HPDE6-E6E7 (cell line): Measurements from ENCODE around the gene EPN2.
"Not testable (repeated sequence)": the region's sequence is repeated elsewhere in the genome, so short reads cannot be mapped to it uniquely, and the experiment has no call there.

ENCODE experiments used
- DNase-seq: peaks from one replicate; pipeline ENCODE4 v3.0.0; 2011; ENCODE audit warnings: missing footprints; ENCODE audit errors: extremely low spot score

EPN2 gene

DNA sequence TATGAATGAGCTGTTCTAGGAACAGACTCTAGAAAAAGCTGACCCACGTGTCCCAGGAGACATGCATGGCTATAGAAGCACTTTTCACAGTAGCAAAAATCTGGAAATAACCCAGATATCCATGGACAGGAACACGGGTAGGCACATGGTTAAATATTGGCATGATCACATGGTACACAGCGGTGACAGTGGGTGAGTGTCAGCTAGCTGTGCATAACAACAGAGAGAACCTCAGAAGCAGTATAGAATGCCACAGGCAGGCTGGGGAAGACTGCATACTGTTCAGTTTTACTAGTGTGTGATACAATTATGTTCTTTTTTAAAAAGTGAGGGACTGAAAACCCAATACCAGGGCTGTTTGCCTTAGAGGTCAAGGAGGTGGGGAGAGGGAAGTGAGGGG, 31.4 kb downstream of the EPN2 start:
- no peak for DNase-seq

DNA sequence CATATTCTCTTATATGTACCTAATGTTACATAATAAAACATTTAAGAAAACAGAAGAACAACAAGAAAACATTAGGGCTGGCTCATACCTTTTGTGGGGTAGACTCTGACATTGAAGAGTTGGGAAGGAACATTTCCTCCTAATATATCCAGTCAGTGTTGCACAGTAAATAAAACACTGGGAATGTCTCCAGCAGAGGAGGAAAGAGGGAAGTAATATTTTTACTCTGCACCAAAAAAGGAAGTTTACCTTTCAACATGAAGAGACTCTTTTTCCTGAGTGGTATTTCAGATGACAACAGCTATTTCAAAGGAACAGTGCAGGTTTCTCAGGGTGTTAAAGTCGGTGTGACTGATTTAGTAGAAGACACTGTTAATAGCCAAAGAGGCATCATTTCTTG, 31.9 kb downstream of the EPN2 start:
- no peak for DNase-seq

DNA sequence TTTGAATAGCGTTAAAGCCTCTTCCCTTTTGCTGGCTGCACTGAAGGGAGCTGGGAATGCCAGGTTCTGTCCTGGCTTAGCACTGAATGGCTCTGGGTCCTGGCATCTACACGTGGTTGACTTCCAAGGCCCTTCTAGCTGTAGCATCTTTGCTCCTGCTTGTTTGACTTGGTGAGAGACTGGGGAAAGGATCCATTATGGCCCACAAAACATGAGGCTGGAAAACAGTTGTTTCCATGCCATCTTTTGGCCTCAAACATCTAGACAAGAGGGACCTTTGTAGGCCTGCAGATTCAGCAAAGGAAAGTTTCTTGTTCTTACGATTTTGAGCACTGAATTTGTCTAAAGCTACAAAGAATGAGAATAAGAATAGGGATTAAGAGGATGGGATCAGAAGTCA, 32.5 kb downstream of the EPN2 start:
- no peak for DNase-seq

DNA sequence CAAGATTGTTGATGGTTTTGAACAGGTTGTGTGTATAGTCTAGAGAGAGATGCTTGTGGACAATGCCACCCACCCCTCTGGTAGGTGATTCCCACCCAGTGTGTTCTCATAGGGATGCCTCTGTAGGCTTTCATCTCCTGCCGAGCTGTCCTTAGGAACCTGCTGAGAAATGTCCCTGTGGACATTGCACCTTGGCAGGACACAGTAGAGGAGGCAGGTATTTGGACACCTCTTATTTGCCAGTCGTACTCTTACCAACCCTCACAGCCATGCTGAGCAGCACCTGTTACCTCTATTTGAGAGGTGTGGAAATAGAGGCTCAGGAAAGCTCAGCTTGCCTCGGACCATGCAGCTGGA, 33.2 kb downstream of the EPN2 start:
- no peak for DNase-seq

DNA sequence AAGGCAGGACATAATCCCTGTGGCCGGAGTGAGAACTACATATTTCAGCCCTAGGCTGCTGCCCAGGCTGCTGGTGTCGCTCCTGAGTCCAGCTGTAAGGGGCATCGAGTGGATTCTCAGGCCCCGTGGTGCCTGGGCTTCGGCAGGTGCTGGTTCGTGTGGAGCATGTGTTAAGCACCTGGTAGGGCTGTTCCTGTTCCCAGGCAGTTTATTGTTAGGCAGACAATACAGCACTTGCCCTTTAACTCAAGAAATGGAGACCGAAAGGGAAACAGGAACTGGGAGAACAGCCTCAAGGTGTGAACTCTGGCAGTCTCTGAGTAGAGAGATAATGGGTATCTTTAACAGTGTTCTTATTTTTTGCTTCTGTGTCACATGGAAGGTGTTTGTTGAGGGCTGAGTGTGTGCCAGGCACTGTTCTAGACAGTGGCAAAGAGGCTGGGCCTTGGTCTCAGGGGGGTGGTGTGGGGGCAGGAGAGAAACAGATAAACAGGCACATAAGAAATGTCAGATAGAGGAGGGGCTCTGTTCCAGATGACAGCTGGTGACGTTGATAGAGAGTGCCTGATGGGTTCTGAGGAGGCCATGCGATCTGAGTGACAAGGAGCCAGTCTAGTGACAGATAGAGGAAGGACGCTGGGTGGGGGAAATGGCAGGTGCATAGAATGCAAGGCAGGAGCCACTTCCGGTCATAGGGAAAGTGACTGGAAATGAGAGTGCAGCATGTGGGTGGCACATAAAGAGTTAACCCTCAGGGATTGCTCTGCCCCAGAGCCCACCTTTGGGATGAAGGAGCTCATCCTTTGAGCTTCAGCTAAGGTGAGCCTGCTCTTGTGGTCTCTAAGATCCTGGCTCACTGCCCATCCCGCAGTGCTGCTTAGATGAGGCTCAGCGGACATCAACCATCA, 33.8 kb downstream of the EPN2 start:
- DNase-seq = no peak

DNA sequence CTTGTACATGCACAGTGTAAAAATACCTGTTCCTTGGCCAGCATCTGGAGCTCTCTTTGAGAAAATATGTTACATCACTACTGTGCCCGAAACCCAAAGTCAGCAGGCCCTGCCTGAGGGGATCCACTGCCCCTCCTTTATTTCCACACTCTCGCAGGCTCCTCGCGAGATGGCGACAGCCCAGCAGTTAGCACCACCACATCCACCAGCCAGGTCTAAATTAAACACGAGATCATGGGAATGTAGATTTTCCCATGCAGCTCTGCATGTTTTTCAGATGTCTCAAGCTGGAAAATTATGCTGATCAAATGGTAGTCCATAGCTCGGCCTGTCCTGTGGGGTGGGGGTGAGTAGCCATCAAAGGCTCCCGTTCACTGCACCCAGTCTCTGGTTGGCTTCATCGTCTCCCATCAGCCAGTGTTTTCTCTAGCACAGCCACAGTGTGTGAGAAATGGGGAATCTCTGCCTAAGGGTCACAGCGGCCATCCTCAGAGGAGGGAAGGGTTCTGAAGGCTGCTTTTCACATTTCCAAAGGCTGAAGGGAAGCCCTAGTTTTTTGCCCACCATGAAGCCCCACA, 34.7 kb downstream of the EPN2 start:
- DNase-seq = no peak

DNA sequence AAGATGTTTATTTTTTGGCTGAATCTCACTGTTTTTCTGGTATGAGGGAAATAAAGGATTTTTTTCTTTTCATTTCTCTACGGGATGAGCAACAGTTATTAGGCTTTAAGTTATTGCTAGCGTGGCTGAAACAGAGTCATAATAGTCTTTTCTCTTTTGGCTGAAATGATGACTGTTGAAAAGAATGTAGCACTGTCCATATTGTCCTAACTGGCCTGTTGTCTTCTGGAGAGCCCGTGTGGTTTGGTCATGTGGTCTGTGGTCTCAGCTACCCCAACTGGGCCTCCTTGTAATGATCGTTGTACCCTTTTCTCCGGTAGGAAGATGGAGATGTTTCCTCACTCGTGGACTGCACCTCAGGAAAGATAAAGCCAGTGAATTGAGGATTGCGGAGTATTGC, 36.6 kb downstream of the EPN2 start:
- no peak for DNase-seq

DNA sequence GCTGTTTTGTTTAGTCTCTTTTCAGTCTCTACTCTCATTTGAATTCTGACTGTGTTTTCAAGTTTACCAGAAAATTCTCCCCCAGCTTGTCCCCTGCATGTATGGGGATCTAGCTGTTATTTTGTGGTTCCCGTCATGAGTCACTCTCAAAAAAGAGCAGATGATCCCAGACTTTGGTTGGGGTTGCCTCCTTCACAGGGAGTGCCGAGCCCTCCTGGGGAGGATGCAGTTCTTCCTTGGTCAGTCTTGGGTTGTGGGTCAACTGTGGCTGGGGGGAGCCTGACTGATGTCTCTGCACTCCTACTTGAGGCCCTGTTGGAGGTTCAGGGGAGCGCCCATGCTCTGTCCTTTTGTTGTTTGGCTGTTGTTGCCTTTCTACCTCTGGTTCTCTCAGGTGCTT, 37.7 kb downstream of the EPN2 start:
- DNase-seq = no peak

DNA sequence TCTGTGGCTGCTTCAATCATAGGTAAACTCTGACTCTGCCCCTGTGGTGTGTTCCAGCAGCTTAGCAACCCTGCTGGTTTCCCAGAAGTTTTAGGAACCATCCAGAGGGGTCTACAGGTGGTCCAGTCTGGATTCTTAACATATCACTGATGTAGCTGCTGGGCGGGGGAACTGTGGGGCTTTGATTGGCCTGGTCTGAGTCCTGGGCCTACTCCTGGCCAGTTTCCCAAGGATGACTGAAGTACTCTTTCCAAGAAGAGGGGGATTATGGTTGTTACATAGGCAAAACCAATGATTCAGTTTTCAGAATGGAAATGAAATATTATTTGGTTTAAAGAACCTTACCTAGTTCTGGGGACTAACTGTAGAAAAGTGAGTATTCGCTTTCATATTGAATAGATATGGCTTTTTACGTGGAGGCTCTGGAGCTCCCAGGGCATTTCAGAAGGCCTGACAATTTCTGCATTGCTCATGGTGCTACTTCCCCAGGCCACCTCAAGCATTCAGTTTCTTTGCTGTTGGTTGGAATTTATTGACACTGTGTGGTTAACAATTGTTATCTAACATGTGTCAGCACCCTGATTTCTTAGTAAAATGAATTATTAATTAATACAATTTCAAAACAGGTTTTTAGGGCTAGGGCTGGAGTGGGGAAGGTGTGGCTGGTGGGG, 38.4 kb downstream of the EPN2 start:
- DNase-seq = no peak

DNA sequence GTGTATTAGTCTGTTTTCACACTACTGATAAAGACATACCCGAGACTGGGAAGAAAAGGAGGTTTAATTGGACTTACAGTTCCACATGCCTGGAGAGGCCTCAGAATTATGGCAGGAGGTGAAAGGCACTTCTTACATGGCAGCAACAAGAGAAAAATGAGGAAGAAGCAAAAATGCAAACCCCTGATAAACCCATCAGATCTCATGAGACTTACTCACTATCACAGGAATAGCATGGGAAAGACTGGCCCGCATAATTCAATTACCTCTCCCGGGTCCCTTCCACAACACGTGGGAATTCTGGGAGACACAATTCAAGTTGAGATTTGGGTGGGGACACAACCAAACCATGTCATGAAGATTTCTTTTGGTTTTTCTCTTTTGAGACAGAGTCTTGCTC, 41.1 kb downstream of the EPN2 start:
- DNase-seq = not testable (repeated sequence)

DNA sequence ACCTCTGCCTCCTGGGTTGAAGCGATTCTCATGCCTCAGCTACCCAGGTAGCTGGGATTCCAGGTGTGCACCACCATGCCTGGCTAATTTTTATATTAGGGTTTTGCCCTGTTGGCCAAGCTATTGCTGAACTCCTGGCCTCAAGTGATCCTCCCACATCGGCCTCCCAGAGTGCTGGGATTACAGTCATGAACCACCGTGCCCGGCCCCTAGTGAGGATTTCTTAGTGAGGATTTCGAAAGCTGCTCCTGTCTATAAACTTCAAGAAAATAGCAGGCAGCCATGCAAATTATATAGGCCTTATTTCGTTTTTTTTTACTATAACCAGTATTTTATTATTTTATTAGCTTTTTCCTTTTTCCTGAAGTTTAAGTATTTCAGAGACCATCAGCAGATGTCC, 41.6 kb downstream of the EPN2 start:
- DNase-seq = no peak

DNA sequence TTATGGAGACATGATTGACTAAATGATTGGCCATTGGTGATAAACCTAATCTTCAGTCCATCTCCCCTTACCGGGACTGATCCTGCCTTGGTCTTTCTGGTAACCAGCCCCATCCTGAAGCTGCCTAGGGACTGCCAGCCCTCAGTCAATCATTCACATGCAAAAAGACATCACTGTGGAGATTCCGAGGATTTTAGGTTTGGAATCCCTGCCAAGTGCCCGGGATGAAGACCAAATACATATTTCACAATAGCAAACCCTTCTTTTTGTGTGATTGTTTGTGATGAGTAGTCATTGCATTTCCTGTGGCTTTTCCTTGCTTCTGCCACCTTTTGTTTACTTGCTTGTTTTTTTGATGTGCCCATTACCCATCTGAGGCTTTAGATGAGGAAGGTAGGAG, 44.0 kb downstream of the EPN2 start:
- DNase-seq = no peak

DNA sequence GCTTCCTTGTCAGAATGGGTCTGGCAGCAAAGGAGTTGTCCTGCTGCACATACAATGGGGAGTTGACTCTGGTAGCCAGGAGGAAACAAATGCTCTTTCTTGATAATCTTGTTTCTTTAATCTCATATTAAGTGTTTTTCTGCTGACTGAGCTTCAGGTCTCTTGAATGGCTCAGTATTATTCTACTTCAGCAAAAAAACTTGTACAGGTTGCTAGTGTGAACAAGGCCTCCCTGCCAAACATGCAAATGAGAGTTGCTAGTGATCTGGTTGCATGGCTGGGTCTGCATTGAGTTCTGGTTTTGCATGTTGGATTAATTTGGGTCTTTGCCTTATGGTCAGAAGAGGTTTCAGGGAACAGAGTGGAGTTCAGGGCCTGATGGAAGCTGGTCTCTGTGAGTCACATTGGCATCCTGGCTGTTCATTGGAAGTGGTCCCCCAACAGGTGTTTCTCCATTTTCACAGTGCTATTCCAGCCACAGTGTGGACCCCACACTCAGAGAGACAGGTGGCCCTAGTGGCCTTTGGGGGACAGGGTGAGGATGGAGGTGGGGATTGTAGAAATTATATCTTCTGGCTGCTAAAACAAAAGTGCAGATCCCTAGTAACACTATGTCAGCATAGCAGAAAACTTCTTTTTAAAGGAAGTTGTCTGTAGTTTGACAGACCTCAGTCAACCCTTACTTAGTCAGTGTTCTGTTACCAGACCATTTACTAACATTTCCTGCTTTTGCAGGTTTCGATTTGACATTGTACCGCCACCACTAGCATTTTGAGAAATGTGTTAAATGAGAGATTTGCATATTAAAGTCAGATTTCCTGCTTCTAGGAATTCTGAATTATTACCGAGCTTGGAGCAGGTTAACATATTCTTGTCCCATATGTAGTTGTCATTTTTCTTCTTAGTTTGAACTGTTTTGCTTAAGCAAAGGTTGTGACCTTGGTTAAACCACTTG, 47.1 kb downstream of the EPN2 start:
- DNase-seq = no peak

DNA sequence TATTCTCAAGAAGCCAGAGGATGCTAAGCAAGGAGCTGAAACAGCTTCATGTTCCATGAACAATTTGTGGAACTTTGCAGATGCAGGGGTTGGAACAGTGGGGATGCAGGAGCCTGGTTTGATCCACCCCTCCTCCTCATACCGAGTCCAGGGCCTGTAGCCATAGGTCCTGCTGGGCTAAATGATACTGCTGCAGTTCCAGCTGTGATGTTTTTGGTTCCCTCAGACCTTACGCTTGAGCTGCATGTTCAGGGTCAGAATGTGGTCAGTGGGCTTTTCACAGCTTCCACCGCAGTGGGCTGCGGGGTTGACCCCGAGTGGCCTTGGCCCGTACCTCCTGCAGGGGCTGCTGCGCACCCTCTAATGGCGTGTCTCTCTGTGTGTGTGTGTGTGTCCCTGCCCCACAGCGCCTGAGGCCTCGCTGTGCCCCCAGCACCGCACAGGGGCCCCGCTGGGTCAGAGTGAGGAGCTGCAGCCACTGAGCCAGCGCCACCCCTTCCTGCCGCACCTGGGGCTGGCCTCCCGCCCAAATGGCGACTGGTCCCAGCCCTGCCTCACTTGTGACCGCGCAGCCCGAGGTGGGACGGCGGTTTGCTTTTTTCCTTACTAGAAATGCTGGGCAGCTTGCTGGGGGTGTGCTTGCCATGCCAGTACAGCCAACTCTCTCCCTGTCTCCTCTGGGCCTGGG, 48.2 kb downstream of the EPN2 start:
- DNase-seq = no peak

DNA sequence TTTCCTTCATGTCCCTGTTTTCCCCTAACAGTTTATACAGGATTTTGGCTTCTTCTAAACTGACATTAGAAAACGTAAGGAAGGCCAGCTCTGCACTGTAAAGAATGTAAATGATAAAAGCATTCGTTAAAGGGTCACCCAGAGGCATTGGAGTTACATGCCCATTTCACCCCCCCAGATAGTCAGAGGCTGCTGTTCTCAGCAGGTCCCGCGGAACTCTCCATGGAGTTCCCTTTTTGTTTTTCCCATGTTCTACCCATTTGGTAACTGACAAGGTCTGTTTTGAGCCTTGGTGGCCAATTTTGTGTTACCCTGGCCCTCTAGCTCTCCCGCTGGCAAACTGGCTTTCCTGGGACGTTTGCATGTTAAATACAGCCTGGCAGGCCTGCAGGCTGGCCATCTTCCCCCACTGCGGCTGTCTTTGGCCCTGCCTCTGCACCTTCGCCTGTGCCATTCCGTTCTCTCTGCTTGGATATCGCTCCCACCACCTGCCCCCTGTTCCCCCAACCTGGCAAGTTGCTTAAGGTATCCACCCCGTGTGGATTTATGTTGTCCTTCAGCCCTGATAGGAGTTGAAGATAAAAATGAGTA, 49.7 kb downstream of the EPN2 start:
- DNase-seq = no peak

DNA sequence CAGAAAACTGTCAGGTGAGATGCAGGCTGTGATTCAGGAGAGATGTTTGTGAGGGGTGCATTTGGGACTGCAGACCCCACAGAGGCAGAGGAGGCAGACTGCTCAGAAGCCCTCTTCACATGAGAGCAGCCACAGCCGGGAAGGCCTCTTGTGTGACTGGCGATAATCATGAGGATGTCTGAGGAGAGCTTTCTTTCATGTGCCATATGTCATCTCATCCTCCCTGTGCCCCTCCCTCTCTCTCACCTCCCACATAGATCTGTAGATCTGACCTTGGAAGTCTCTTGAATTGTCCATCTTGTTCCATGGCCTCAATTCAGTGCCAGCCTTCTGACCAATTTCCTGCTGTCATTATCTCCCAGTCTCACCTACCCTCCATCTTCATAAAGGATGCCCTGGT, 50.5 kb downstream of the EPN2 start:
- DNase-seq = no peak

DNA sequence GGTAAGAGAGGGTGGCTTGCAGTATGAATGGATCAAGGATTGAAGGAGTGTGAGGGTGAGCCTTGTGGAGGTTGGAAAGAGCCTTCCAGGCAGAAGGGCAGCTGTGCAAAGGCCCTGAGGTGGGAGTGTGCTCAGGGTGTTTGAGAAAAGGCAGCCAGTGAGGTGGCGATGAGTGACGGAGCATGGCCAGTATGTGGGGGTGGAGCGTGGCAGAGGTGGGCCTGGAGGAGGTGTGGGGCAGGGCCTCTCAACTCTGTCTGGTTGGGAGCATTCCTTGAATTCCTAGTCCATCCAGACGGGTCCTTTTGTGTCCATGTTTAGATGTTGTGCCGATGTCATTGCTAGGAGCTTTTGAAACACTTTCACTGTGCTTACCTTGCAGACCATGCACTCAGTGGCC, 51.3 kb downstream of the EPN2 start:
- DNase-seq = no peak

DNA sequence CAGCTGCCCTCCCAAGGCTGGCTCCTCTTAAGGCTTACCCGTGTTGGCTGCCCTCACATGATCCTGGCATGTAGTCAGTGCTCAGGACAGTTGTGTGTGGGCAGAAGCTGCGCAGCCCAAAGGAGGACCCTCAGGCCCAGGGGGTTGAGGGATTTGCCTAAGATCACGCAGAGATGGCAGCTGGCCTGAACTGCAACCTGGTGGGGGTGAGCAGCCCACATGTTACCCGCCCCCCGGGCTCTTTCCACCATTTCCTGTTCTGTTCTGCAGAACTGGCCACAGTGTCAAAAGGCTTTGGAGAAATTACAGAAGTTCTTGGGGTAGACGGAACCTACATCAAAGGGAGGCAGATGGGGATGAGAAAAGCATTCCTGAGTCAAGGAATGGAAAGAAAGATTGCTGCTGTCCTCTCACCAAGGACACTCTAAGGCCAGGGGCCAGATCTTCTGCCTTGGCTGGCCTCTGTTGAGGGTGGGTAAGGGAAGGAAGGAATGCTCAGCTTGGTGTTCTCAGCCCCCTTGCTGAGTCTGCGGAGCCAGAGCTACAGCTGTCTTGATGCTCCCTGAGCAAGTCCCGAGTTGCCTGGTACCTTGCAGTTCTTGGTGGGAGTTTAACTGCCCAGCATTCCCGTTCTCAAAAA, 53.0 kb downstream of the EPN2 start:
- no peak for DNase-seq

DNA sequence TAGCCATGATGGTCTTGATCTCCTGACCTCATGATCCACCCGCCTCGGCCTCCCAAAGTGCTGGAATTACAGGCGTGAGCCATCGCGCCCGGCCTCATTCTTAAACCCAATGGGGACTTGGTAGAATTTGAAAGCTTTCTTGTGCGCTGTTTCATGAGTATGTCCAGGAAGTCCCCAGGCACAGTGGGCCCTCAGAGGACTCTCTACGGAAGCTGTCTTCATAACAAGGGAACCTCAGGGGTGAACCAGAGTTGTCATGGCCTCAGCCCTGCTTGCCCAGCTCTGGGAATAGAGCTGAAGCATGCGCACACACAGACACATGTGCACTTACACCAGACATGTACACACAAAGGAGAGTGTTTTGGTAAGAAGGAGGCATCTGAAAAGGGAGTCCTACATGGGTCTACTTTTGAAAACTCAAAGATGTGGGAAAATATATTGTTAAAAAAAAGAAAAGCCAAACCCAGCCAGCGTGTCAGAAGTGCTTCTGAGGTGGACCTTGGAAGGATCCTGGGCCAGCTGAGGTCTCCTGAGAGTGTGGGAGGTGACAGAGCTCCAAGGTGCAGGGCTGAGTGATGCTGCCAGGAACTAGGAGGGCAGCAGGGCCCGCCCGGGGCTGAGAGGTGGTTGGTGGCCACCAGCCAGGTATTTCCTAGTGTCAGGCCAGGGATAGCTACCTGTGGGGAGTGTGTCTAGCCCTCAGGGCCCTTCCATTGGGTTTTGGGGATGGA, 54.6 kb downstream of the EPN2 start:
- no peak for DNase-seq

DNA sequence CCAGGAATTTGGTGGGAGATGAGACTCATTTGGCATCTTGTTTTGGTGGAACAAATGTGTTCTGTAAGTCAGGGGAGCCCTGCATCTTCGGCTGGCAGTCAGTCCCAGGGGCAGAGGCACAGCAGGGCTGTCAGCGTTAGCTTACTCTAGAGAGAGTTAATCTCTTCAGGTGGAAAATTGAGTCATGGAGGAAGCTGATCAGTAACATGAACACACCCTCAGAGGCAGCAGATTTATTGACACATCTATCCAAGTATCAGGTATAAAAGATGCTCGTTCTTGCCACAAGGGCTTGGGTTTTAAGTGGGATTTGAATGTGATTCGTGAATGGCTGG, 55.2 kb downstream of the EPN2 start:
- no peak for DNase-seq
